ENCODE data around the gene C1orf116. TPM values are rescaled to one million over a fixed set of nuclear protein-coding genes. Genes with fewer than 3 reads are reported as not detected.
"Not testable (repeated sequence)": the region's sequence is repeated elsewhere in the genome, so short reads cannot be mapped to it uniquely, and the experiment has no call there.

C1orf116 gene
- total RNA-seq, 1 donor from 2014 or later, result not detected

- DNase-seq (ENCODE audit: low spot score in 2 of 2) (no peak), FAIRE-seq (no peak)
Measured at GRCh38 chr1:207060596-207060995, 28.0 kb upstream of the C1orf116 start.

GRCh38 chr1:207059881-207060280 is 27.3 kb upstream of the C1orf116 start:
- DNase-seq (ENCODE audit: low spot score in 2 of 2) (no peak), FAIRE-seq (no peak)

GRCh38 chr1:207058878-207059867 is 26.6 kb upstream of the C1orf116 start:
- FAIRE-seq (no peak), DNase-seq (ENCODE audit: low spot score in 2 of 2) (no peak)

- DNase-seq (ENCODE audit: low spot score in 2 of 2) (no peak), FAIRE-seq (no peak)
Measured at GRCh38 chr1:207058252-207058651, 25.7 kb upstream of the C1orf116 start.

- FAIRE-seq, result no peak
- DNase-seq (ENCODE audit: low spot score in 2 of 2), result no peak
Measured at GRCh38 chr1:207056673-207057072, 24.1 kb upstream of the C1orf116 start.

- FAIRE-seq, result no peak
- DNase-seq (ENCODE audit: low spot score in 2 of 2), result no peak
Measured at GRCh38 chr1:207055386-207056001, 22.9 kb upstream of the C1orf116 start.

- DNase-seq (ENCODE audit: low spot score in 2 of 2), result no peak
- FAIRE-seq, result no peak
Measured at GRCh38 chr1:207054491-207054890, 21.9 kb upstream of the C1orf116 start.

GRCh38 chr1:207052911-207053769 is 20.6 kb upstream of the C1orf116 start, which contains the start of gene PFKFB2:
Gene PFKFB2 (plus strand): TSS chr1:207053275. CDS start chr1:207054718, 1,443 bp downstream.
- FAIRE-seq, result no peak
- DNase-seq (ENCODE audit: low spot score in 2 of 2), result peak; percentile 74 to 89

GRCh38 chr1:207051191-207051943 is 18.8 kb upstream of the C1orf116 start, which contains the start of gene YOD1:
Gene YOD1 (minus strand): TSS chr1:207051208. CDS start chr1:207051030, 178 bp downstream.
- FAIRE-seq, result no peak
- peak in 1 of 2 donors; percentile 28 for DNase-seq (ENCODE audit: low spot score in 2 of 2)

- FAIRE-seq, result no peak
Measured at GRCh38 chr1:207050480-207051190, 18.1 kb upstream of the C1orf116 start.

GRCh38 chr1:207049974-207050391 is 17.4 kb upstream of the C1orf116 start:
- FAIRE-seq, result no peak
- DNase-seq (ENCODE audit: low spot score in 2 of 2), result peak; percentile 32 to 54

More at GRCh38 chr1:207050480-207051190, 18.1 kb upstream of the C1orf116 start:
- peak; percentile 69 to 82 for DNase-seq (ENCODE audit: low spot score in 2 of 2)

- FAIRE-seq (no peak), DNase-seq (ENCODE audit: low spot score in 2 of 2) (no peak)
Measured at GRCh38 chr1:207049514-207049913, 17.0 kb upstream of the C1orf116 start.

GRCh38 chr1:207049054-207049453 is 16.5 kb upstream of the C1orf116 start:
- FAIRE-seq (no peak), DNase-seq (ENCODE audit: low spot score in 2 of 2) (no peak)

GRCh38 chr1:207048041-207048440 is 15.5 kb upstream of the C1orf116 start:
- DNase-seq (ENCODE audit: low spot score in 2 of 2), result no peak
- FAIRE-seq, result no peak

- DNase-seq (ENCODE audit: low spot score in 2 of 2) (no peak), FAIRE-seq (no peak)
Measured at GRCh38 chr1:207047505-207047904, 14.9 kb upstream of the C1orf116 start.

GRCh38 chr1:207045453-207045852 is 12.9 kb upstream of the C1orf116 start:
- DNase-seq (ENCODE audit: low spot score in 2 of 2) (no peak), FAIRE-seq (no peak)

- not testable (repeated sequence) for DNase-seq (ENCODE audit: low spot score in 2 of 2); FAIRE-seq
Measured at GRCh38 chr1:207041397-207041796, 8.8 kb upstream of the C1orf116 start.

- no peak for FAIRE-seq
- DNase-seq (ENCODE audit: low spot score in 2 of 2), result no peak
Measured at GRCh38 chr1:207040181-207040533, 7.6 kb upstream of the C1orf116 start.
